NCI-H1694 (cell line): ENCODE results near the gene SGMS1.
"Not testable (repeated sequence)": the region's sequence is repeated elsewhere in the genome, so short reads cannot be mapped to it uniquely, and the experiment has no call there.

Experiments used
- DNase-seq: peaks from one replicate; lab custom pipeline; 2025; lab: John Stamatoyannopoulos, UW

The SGMS1 gene

DNA sequence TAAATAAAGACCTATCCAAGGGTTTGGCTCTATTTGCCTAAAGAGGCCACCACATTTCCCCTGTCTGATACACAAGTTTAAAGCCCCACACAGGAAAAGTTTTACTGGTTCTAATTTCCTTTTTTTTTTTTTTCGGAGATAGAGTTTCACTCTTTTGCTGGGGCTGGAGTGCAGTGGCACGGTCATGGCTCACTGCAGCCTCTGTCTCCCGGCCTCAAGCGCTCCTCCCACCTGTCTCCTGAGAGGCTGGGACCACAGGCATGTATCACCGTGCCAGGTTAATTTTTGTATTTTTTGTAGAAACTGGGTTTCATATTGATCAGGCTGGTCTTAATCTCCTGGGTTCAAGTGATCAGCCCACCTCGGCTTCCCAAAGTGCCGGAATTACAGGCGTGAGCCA, 319.1 kb downstream of the SGMS1 start:
- no peak for DNase-seq

DNA sequence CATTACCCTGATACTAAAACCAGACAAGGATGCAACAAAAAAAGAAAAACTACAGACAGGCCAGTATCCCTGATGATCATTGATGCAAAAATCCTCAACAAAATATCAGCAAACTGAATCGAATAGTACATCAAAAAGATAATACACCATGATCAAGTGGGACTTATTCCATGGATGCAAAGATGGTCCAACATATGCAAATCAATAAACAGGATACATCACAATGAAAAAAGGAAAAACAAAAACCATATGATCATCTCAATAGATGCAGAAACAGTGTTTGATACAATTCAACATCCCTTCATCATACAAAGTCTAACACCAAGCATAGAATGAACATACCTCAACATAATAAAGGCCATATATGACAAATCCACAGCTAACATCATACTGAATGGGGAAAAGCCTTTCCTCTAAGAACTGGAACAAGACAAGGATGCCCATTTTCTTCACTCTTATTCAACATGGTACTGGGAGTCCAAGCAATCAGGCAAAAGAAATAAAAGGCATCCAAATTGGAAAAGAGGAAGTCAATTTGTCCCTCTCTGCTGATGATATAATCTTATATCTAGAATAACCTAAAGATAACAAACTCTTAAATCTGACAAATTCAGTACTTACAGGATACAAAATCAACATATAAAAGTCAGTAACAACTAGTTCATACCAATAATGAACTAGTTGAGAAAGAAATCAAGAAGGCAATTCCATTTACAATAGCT, 323.6 kb downstream of the SGMS1 start:
- no peak for DNase-seq

DNA sequence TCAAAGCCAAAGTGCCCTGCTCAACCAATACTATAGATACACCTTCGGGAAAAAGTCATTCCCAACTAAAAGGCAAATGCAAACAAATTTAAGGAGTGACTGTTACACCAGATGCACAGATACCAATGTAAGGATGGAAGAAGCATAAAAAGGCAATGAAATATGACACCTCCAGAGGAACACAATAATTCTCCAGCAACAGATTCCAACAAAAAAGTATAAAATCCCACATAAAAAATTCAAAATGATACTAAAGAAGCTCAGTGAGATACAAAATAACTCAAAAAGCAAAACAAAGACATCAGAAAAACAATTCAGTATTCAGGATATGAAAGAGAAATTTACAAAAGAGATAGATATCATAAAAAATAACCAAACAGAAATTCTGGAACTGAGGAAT, 328.4 kb downstream of the SGMS1 start:
- no peak for DNase-seq

DNA sequence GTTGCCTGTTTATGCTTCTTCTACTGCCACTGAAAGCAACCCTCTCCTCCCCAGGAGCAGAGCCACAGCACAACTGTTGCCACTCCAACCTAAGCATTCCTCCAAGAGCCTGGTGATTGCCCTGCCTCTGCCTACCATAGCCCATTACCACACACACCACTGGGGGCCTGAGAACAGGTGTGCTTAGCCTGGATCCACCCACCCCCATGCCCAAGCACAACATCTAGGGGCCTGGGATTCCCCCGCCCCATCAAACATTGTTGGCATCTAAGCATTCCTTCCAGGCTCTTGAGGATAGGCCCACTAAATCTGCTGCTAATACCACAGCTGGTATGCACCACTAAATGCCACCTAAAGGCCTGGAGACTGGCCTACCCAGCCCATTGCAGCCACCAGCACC, 329.2 kb downstream of the SGMS1 start:
- no peak for DNase-seq

DNA sequence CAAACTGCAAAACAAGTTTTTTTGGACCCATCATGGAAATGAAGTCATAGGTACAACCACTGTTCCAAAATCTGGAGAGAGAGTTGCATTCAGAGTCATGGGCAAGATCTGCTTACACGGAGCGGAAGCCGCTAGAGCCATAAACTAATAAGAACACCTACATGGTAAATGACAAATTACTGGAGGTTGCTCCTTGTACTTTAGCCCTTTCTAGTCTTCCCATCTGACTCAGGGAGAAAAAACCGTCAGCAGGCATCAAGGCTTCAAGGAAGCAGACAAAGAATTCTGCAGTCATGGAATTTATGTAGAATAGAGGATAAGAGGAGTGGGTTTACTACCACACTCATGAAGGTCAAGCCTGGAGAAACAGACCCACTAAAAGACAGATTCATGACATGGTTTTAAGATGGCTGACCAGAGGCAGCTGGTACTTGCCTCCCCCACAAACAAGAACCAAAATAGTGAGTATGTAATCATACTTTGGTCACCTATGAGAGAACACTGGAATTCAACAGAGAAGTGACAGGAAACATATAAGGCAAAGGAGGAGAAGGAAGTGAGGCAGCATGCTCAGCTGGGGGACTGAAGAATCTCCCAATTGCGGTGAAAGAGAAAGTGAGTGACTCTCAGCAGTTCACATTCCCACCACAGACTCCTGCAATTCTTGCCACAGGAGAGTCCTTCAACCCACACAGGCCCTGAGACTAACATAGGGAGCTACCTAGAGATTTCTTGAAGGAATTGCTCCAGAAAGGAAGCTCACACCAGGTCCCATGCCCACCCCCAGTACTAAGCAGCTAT, 330.0 kb downstream of the SGMS1 start:
- no peak for DNase-seq

DNA sequence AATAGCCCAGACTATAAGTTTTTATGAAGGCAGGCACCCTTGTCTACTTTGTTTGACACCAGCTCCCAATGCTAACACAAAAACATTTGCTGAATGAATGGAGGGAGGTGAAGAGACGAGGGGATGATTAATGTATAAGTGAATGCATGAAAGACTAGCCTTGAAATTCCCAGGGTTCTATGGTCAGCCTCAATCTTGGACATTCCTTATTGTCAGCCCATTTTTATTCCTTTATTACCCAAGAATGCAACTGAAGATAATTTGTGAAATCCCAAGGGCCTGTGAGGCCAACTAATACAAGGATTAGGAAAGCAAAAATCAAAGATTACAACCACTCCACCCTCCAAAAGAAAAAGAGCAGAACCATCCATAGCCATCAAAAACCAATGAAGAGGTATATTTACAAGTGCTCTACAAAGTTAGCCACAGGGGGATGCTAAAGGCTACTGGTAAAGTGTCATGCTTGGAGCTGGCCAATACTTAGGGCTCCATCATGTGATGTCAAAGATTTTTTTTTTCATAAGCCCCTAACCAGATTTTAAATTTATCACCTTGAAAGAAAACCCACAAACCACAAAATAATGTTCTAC, 332.4 kb downstream of the SGMS1 start:
- no peak for DNase-seq

DNA sequence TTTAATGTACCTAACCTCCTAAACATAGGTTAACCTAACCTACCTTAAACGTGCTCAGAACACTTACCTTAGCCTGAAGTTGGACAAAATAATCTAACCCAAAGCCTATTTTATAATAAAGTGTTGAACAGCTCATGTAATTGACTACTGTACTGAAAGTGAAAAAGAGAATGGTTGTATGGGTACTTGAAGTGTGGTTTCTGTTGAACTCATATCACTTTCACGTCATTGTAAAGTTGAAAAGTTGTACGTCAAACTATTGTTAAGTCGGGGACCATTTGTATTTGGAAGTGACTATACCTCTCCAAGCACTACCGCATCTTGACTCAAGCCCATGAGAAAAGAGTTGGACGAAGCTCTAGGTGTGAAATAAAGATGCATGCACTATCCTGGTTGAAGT, 334.6 kb downstream of the SGMS1 start:
- DNase-seq: no peak

DNA sequence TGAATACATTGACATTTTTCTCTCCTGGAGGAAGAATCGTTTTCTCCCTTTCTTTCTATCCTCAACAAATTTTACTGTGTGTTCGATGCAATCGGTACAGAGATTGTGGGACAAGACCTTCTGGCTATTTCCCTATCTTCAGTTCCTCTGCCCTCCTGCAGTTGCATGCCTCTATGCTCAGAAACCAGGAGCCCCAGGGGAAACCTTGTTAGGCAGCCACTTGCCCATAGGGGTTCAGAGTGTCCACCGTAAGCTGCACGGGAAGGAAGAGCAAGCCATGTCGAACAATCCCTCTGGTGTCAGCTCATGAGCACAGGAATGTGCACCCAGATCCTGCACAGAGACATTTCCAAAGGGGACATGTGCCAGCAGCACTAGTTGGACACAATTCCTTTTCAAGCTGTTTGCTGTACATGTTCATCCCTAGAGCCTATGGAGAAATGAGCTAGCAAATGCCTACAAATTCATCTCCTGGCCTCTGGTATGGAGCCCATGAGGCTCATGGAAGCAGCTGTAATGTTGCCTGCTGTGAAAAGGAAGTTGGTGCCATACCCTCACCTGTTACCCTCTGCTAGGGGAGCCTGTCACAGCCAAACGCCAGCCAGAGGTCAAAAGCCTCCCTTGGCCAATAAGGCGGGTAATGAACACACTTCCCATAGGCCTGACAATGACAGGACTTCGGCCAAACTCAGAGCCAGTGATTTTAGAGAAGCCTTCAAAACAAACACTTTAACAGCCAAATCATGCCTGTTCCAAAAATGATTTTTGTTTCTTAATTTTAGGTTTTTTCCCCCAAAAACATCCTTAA, 336.6 kb downstream of the SGMS1 start:
- no peak for DNase-seq

DNA sequence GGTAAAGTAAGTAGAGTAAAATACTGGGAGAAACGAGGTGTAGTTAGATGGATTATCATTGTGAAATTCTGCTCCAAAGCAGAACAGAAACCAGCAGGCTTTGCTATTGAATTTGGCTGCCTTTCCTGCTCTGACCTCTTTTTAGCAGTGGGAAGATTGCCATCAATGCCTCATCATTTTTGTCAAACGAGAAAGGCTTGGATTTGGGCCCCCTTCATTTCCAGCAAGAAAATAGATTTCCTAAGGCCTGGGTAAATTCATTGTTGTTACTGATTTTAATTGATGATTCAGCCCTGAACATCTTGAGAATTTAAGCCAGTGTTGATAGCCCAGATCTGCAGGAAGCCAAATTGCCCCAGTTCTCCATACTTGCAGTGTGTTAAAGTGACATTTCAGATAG, 337.2 kb downstream of the SGMS1 start:
- DNase-seq: no peak

DNA sequence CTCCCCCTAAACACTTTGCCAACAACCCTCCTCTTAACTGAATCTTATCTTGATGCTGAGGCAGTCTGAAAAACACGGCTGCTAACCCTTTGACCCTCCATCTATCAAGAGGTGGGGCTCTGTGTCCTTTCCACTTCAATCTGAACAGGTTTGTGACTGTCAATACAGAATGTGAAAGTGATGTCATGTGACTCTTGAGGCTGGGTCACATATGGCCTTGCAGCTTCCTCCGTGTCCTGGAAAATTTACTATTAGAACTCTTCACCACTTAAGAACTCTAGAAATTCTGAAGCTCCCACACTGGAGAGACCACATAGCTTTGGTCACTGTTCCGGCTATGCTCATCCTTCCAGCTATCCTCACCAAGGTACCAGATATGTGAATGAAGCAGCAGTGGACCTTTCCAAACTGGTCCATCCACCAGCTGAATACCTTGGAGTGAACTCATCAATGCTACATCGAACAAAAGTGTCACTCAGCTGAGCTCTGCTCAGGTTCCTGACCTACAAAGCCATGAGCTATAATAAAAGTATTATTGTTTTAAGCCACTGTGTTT, 341.7 kb downstream of the SGMS1 start:
- DNase-seq: no peak

DNA sequence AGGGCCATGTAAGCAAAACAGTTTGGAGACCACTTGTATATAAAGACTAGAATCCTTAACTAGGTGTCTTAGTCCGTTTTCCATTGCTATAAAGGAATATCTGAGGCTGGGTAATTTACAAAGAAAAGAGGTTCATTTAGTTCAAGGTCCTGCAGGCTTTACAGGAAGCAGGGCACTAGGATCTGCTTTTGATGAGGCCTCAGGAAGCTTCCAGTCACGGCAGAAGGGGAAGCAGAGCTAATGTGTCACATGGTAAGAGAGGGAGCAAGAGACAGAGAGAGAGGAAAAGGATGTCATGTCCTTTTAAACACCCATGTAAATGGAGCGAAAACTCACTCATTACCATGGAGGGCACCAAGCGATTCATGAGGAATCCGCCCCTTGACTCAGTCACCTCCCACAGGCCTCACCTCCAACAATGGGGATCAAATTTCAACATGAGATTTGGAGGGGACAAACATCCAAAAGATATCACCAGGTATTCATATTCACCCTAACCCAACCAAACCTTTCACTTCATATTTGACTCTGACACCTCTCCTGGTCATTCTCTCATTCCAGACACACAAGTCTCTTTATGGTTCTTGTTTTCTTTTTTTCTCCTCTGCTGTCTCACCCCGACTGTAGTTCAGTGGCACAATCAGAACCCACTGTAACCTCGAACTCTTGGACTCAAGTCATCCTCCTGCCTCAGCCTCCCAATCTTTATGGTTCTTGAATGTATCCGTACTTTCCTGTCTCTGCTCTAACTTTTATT, 342.4 kb downstream of the SGMS1 start:
- DNase-seq: no peak

DNA sequence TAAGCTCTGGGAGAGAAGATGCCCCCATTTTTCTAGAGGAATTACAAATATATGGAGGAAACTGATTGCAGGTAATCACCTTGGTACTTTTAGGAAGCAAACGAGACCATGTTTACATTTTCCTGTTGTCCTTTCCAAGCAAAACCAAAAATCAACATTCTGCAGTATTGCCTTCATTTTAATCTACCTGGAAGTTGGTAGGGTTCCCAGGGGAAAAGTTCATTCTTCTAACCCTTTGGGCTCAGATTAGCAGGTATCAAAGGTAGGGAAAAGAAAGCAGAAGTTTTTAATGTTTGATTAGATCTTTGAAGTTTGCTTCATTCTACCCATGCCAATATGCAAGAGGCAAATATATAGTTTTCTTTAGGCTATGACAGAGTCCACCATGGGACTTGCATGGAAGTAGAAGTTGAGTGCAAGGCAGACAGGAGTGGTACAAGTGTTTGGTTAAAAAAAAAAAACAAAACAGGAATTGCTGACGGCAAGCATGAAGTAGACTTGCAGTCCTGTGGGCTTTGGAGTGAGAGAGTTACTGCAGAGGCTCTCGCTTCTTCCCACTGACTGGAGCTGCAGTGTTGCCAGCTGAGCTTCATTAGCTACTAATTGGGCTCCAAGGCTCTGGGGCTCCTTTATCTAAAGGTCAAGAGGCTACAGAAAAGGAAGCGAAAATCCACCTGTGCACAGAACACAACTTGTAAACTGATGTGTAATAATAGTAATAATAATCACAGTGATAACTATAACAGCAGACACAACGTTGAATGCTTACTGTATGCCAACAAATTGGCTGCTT, 343.5 kb downstream of the SGMS1 start:
- no peak for DNase-seq

DNA sequence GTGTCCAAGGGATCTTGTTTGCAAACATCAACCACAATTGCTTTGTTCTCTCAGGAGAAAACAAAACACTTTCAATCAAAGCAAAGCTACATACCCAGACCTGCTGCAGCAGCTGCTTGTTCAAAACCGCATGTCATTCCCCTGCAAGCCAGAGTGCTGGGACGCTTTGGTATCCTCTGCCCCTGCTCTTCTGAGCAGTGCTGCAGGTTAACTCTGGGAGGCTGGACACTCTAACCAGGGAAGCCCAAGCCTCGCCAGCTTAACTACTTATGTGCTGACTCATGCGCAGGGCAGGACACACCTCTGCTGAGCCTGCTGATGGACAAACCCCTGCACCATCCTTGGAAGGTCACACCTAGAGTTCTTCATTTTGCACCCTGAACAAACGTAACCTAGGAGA, 344.3 kb downstream of the SGMS1 start:
- DNase-seq: no peak

DNA sequence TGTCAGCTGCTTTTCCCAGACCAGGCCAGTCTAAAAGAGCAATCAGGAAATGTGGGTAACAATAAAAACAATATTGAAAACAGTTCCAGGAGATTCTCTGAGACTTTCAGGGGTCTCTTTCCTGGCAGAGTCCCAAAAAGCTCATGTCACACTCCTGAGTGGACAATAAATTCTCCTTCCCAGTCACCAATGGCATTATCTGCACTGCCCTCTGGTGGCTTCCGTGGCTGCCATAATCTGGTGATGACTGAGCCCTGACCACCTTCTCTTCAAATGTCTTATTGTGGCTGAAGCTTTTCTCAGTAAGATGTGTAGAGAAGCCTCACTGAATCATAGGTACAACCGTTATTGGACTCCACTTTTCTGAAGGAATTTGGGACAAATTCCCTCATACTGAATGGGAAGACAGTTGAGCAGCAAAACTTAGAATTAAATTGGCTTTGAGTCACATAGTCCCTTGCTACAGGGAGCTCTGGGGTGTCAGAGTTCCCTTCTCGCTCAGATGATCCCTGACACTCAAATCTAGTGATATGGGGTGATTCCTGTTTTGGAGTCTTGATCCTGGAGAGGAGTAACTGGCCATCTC, 348.0 kb downstream of the SGMS1 start:
- no peak for DNase-seq

DNA sequence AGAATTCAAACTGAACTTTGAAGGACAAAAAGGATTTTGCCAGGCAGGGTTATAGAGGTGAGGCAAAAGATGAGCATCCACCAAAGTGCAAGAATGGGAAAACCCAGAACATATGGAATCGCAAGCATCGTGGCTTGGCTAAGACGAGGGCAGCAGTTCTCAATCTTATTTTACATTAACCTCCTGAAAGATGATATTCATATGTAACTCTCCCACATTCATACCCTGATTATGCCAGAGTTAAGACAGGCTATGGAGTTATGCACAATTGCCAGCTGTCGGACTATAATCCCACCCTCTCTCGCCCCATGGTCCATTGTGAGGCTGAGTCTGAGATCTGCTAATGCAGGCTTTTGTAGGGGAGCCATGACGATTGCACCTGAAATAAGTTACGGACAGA, 351.2 kb downstream of the SGMS1 start:
- no peak for DNase-seq

DNA sequence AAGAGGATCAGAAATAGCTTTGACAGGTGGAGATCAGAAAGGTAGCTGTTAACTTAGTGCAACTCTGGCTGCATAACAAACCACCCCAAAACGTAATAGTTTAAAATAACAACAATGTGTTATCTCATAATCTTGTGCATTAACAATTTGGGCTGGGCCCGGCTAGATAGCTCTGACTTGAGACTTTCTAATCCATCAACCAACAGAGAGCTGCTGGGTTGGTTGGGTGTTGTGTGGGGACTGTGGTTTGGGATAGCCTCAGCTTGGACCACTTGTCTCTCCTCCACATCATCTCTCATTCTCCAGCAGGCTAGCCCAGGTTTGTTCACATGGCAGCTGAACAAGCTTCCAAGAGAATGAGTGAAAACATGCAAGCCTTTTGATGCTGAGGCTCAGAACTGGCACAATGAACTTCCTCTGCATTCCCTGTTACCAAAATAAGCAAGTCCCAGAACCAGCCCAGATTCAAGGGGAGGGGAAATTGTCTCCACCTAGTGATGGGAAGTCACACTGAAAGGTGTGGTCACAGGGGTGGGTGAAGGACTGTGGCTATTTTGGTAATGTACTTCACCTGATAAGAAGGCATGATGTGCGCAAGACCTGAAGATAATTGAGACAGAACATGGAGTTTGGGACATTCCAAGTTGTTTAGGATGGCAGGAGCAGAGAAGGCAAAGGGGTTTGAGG, 352.0 kb downstream of the SGMS1 start:
- no peak for DNase-seq

DNA sequence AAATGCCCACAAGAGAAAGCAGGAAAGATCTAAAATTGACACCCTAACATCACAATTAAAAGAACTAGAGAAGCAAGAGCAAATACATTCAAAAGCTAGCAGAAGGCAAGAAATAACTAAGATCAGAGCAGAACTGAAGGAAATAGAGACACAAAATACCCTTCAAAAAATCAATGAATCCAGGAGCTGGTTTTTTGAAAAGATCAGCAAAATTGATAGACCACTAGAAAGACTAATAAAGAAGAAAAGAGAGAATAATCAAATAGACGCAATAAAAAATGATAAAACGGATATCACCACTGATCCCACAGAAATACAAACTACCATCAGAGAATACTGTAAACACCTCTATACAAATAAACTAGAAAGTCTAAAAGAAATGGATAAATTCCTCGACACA, 355.9 kb downstream of the SGMS1 start:
- DNase-seq: not testable (repeated sequence)

DNA sequence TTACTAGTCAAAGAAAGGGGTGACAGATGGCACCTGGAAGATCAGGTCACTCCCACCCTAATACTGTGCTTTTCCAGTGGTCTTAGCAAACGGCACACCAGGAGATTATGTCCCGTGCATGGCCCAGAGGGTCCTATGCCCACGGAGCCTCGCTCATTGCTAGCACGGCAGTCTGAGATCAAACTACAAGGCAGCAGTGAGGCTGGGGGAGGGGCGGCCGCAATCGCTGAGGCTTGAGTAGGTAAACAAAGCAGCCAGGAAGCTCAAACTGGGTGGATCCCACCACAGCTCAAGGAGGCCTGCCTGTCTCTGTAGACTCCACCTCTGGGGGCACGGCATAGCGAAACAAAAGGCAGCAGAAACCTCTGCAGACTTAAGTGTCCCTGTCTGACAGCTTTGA, 361.1 kb downstream of the SGMS1 start:
- DNase-seq: not testable (repeated sequence)

DNA sequence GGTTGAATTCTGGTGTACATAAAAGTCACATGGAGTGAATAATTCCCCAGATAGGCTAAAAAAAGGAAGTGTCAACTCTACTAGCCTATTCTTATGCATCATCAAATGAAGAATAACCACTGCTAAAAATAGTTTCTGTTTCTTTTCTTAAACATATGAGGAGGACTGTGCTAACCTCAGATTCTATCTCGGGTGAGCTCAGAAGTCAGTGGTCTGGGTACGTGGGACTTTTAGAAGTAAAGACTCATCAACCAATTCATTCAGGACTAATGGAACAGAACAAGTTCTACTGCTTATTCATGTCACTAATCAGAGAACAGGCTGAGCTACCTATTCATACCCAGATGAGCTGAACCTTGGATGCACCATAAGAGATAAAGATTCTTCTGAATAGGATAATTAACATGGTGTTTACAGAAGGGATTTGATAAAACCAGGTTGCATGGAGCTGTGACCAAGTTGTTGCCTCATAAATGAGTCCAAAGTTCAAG, 362.9 kb downstream of the SGMS1 start:
- DNase-seq: no peak
